ENCODE results near the gene VAV2. TPM values are rescaled to one million over a fixed set of nuclear protein-coding genes. Genes with fewer than 3 reads are reported as not detected.

The VAV2 gene
- total RNA-seq, 1 donor from 2014 or later: 8.3 TPM

- no peaks in the 10 kb centered on the region for H3K4me1 ChIP-seq
- no peak overlapping the region for H3K4me3 ChIP-seq
- no peak overlapping the region for H3K27ac ChIP-seq
- H3K9me3 ChIP-seq: no peaks in the 10 kb centered on the region
- TF ChIP-seq POLR2AphosphoS5 (IDR thresholded peaks at IDR 0.05; ENCODE audit: insufficient read depth in 1 of 2, low read depth in 1 of 2) (no peak), CTCF (IDR thresholded peaks at IDR 0.05) (no peak), POLR2A (IDR thresholded peaks at IDR 0.05) (no peak)
- no peak for DNase-seq (ENCODE audit: extremely low spot score in 2 of 2)
- H3K36me3 ChIP-seq: no peaks in the 10 kb centered on the region
- no peaks in the 10 kb centered on the region for H3K27me3 ChIP-seq
- intact Hi-C loops (cut with DNase I): no loop called here
These were observed 98.7 kb downstream of the VAV2 start for GRCh38 chr9:133893191-133893994.

GRCh38 chr9:133892193-133892920 is 99.8 kb downstream of the VAV2 start:
- no peak for DNase-seq (ENCODE audit: extremely low spot score in 2 of 2)
- Histone ChIP-seq H3K4me3 (no peak overlapping the region), H3K4me1 (no peaks in the 10 kb centered on the region), H3K9me3 (no peaks in the 10 kb centered on the region), H3K36me3 (no peaks in the 10 kb centered on the region), H3K27ac (no peak overlapping the region), H3K27me3 (no peaks in the 10 kb centered on the region)
- intact Hi-C loops (cut with DNase I): no loop called here
- TF ChIP-seq POLR2AphosphoS5 (IDR thresholded peaks at IDR 0.05; ENCODE audit: insufficient read depth in 1 of 2, low read depth in 1 of 2) (no peak), CTCF (IDR thresholded peaks at IDR 0.05) (no peak), POLR2A (IDR thresholded peaks at IDR 0.05) (no peak)

- intact Hi-C loops (cut with DNase I): no loop called here
These were observed 100.4 kb downstream of the VAV2 start for GRCh38 chr9:133891741-133892140.

GRCh38 chr9:133890583-133890982 is 101.5 kb downstream of the VAV2 start:
- TF ChIP-seq POLR2AphosphoS5 (IDR thresholded peaks at IDR 0.05; ENCODE audit: insufficient read depth in 1 of 2, low read depth in 1 of 2): no peak
- TF ChIP-seq CTCF (IDR thresholded peaks at IDR 0.05): no peak
- no peak for TF ChIP-seq POLR2A (IDR thresholded peaks at IDR 0.05)
- DNase-seq (ENCODE audit: extremely low spot score in 2 of 2): no peak
- Histone ChIP-seq H3K27ac (no peak overlapping the region), H3K27me3 (no peaks in the 10 kb centered on the region), H3K4me1 (no peaks in the 10 kb centered on the region), H3K36me3 (no peaks in the 10 kb centered on the region), H3K9me3 (no peaks in the 10 kb centered on the region), H3K4me3 (no peak overlapping the region)
- intact Hi-C loops (cut with DNase I): no loop called here

More at GRCh38 chr9:133891741-133892140, 100.4 kb downstream of the VAV2 start:
- Histone ChIP-seq H3K4me3 (no peak overlapping the region), H3K9me3 (no peaks in the 10 kb centered on the region), H3K36me3 (no peaks in the 10 kb centered on the region), H3K27me3 (no peaks in the 10 kb centered on the region), H3K27ac (no peak overlapping the region), H3K4me1 (no peaks in the 10 kb centered on the region)
- no peak for DNase-seq (ENCODE audit: extremely low spot score in 2 of 2)
- no peak for TF ChIP-seq CTCF (IDR thresholded peaks at IDR 0.05)
- TF ChIP-seq POLR2AphosphoS5 (IDR thresholded peaks at IDR 0.05; ENCODE audit: insufficient read depth in 1 of 2, low read depth in 1 of 2): no peak
- TF ChIP-seq POLR2A (IDR thresholded peaks at IDR 0.05): no peak
